ENCODE measurements around the gene ZFYVE28. TPM values are rescaled to one million over a fixed set of nuclear protein-coding genes. Genes with fewer than 3 reads are reported as not detected.
A peak's percentile ranks its signal among the peaks of the same experiment; 100 is the strongest.

Gene ZFYVE28
- total RNA-seq, 1 experiment from 2014 or later = 0.82 TPM

- no peaks in the 10 kb centered on the region for H3K4me1 Mint-ChIP-seq (ENCODE audit: low read depth, unreplicated experiment)
- POLR2A ChIA-PET = no interaction called here
- CTCF ChIA-PET = no interaction called here
Measured at GRCh38 chr4:2264481-2265041, 153.9 kb downstream of the ZFYVE28 start.

DNA sequence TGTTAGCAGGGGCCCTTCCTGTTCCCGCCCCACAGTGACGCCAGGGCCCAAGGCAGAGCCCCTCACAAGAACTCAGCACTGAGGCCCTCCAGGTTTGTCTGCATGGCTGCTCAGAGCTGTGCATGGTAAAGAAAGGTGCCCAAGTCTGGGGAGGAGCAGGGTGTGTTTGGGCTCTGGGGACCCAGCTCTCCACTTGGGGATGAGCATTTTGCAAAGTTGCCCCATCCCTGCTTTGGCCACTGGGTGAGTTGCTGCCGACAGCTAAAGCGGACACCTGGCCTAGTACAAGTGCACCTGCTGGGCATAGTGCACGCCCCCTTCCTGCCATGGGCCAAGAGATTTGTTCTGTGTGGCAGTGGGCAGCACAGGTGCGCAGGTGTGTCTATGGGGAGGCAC, 154.5 kb downstream of the ZFYVE28 start:
- BruUV-seq (replicated peaks) = no TSS peak
- intact Hi-C loops (cut with micrococcal nuclease; ENCODE audit: unreplicated experiment) = loop anchor here (2.0 to 5.0 kb wide), 3 partner anchors 21 to 552 kb away; partner anchors contain the start of genes HAUS3, POLN, RNF4 and SLBP

More at GRCh38 chr4:2264481-2265041, 153.9 kb downstream of the ZFYVE28 start:
- TF ChIP-seq CTCF (IDR thresholded peaks at IDR 0.05; ENCODE audit: insufficient read depth in 1 of 2, low read depth in 1 of 2, low read length in 1 of 2, severe bottlenecking in 1 of 2, unreplicated experiment in 1 of 2) = no peak
- H3K36me3 Mint-ChIP-seq (ENCODE audit: insufficient read depth, unreplicated experiment) = no peaks in the 10 kb centered on the region
- no peaks in the 10 kb centered on the region for H3K9me3 Mint-ChIP-seq (ENCODE audit: unreplicated experiment)
- Histone ChIP-seq H3K9me3 (no peaks in the 10 kb centered on the region), H3K4me3 (ENCODE audit: low read depth, low read length) (no peak overlapping the region), H3K36me3 (ENCODE audit: control insufficient read depth, insufficient read depth, low read length) (no peaks in the 10 kb centered on the region), H3K4me1 (0 out of 2 replicates have a peak, but pooled peaks cover 5% of the 10 kb centered on the region), H3K27me3 (replicated peaks; ENCODE audit: control insufficient read depth, insufficient read depth, low read length) (no peaks in the 10 kb centered on the region; the same call in 1 of the 2 replicates)
- intact Hi-C loops (cut with micrococcal nuclease; ENCODE audit: unreplicated experiment) = loop anchor here (5.0 kb wide), 1 partner anchor 552 kb away; the partner anchor contains the start of gene SLBP
- H3K4me3 Mint-ChIP-seq (ENCODE audit: unreplicated experiment) = no peak overlapping the region
- H3K27ac Mint-ChIP-seq (ENCODE audit: unreplicated experiment) = no peak overlapping the region
- no TSS peak for BruUV-seq (replicated peaks)
- H3K27me3 Mint-ChIP-seq (ENCODE audit: insufficient read depth, unreplicated experiment) = no peaks in the 10 kb centered on the region
- no peak for DNase-seq

DNA sequence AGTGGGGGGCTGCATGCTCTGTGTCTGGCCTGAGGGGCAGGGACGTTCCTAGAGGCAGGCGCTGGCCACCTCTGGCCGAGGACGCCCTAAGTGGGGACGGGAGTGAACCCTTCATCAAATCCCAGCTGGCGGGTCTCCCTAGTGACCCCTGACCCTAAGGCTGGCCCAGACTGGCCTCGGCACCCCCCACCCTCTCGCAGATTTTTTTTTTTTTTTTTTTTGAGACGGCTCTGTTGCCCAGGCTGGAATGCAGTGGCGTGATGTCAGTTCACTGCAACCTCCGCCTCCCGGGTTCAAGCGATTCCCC, 155.5 kb downstream of the ZFYVE28 start:
- Mint-ChIP-seq H3K27me3 (ENCODE audit: insufficient read depth, unreplicated experiment) (no peaks in the 10 kb centered on the region), H3K27ac (ENCODE audit: unreplicated experiment) (no peak overlapping the region), H3K9me3 (ENCODE audit: unreplicated experiment) (no peaks in the 10 kb centered on the region), H3K4me1 (ENCODE audit: low read depth, unreplicated experiment) (no peaks in the 10 kb centered on the region), H3K4me3 (ENCODE audit: unreplicated experiment) (peak overlapping the region; percentile 72), H3K36me3 (ENCODE audit: insufficient read depth, unreplicated experiment) (no peaks in the 10 kb centered on the region)
- Histone ChIP-seq H3K4me3 (ENCODE audit: low read depth, low read length) (peak overlapping the region; percentile 63), H3K36me3 (ENCODE audit: control insufficient read depth, insufficient read depth, low read length) (no peaks in the 10 kb centered on the region), H3K27me3 (replicated peaks; ENCODE audit: control insufficient read depth, insufficient read depth, low read length) (no peaks in the 10 kb centered on the region), H3K4me1 (0 out of 2 replicates have a peak, but pooled peaks cover 5% of the 10 kb centered on the region), H3K9me3 (no peaks in the 10 kb centered on the region)
- DNase-seq = no peak
- intact Hi-C loops (cut with micrococcal nuclease; ENCODE audit: unreplicated experiment) = loop anchor here (1.0 to 5.0 kb wide), 4 partner anchors 20 to 551 kb away; partner anchors contain the start of genes CFAP99, HAUS3, POLN and RNF4
- ChIA-PET POLR2A (interaction anchor here (0.6 kb wide), 1 partner anchor 15 kb away, joined by 9 read pairs; no protein-coding TSS in a partner anchor), CTCF (interaction anchor here (0.7 to 1.5 kb wide), 2 partner anchors 200 to 249 kb away, joined by 3 to 5 read pairs; no protein-coding TSS in a partner anchor)
- no peak for TF ChIP-seq CTCF (IDR thresholded peaks at IDR 0.05; ENCODE audit: insufficient read depth in 1 of 2, low read depth in 1 of 2, low read length in 1 of 2, severe bottlenecking in 1 of 2, unreplicated experiment in 1 of 2)
- no TSS peak for BruUV-seq (replicated peaks)

More for the DNA sequence above, 154.5 kb downstream of the ZFYVE28 start:
- 0 out of 2 replicates have a peak, but pooled peaks cover 5% of the 10 kb centered on the region for H3K4me1 ChIP-seq
- Mint-ChIP-seq H3K36me3 (ENCODE audit: insufficient read depth, unreplicated experiment) (no peaks in the 10 kb centered on the region), H3K27me3 (ENCODE audit: insufficient read depth, unreplicated experiment) (no peaks in the 10 kb centered on the region), H3K4me3 (ENCODE audit: unreplicated experiment) (no peak overlapping the region), H3K9me3 (ENCODE audit: unreplicated experiment) (no peaks in the 10 kb centered on the region), H3K27ac (ENCODE audit: unreplicated experiment) (no peak overlapping the region), H3K4me1 (ENCODE audit: low read depth, unreplicated experiment) (no peaks in the 10 kb centered on the region)
- no peak overlapping the region for H3K4me3 ChIP-seq (ENCODE audit: low read depth, low read length)
- no peak for DNase-seq
- no peaks in the 10 kb centered on the region; the same call in 1 of the 2 replicates for H3K27me3 ChIP-seq (replicated peaks; ENCODE audit: control insufficient read depth, insufficient read depth, low read length)
- no peaks in the 10 kb centered on the region for H3K36me3 ChIP-seq (ENCODE audit: control insufficient read depth, insufficient read depth, low read length)
- TF ChIP-seq CTCF (IDR thresholded peaks at IDR 0.05; ENCODE audit: insufficient read depth in 1 of 2, low read depth in 1 of 2, low read length in 1 of 2, severe bottlenecking in 1 of 2, unreplicated experiment in 1 of 2) = no peak
- POLR2A ChIA-PET = no interaction called here
- CTCF ChIA-PET = no interaction called here
- H3K9me3 ChIP-seq = no peaks in the 10 kb centered on the region

Measured in Caco-2 (cell line).